SH-SY5Y (cell line): ENCODE results near the gene SND1.

Source experiments
- GATA2 ChIP-seq: IDR thresholded peaks from 2 replicates; pipeline ENCODE4 v1.6.1; 2011; ENCODE audit warnings: mild to moderate bottlenecking, low read depth, low read length
- GATA3 ChIP-seq: IDR thresholded peaks from 2 replicates; pipeline ENCODE4 v1.6.1; 2011; ENCODE audit warnings: low read depth, mild to moderate bottlenecking, low read length, moderate library complexity

GRCh38 chr7:127741764-127742375 is 89.9 kb downstream of the SND1 start:
- TF ChIP-seq GATA3 (no peak), GATA2 (no peak)
